GM18907 (cell line): ENCODE data around the gene ABCG5.

ENCODE experiments used
- ATAC-seq: cut with Tn5 transposase; IDR thresholded peaks from one replicate; pipeline ENCODE4 v1.9.1; 2021; ENCODE audit warnings: mild to moderate bottlenecking, moderate library complexity; ENCODE audit not compliant: unreplicated experiment

ABCG5 gene

DNA sequence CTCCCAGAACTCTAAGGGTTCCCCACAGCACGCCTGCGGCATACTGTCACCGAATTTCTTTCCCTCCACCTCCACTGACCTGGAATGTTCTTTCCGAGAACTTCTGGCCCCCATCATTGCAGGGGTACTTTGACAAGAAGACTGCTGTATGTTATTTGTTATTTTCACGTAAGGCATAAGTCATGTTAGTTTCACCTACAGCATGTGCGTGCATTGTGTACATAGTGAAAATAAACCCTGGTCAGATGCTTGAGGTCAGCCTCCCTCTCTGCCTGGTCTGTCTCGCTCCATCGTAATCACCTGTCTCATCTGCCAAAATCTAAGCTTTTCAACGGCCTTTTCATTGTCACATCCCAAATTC is 4.2 kb upstream of the ABCG5 start:
- no peak for ATAC-seq

GRCh38 chr2:43841949-43842865 is 3.6 kb upstream of the ABCG5 start:
- no peak for ATAC-seq

DNA sequence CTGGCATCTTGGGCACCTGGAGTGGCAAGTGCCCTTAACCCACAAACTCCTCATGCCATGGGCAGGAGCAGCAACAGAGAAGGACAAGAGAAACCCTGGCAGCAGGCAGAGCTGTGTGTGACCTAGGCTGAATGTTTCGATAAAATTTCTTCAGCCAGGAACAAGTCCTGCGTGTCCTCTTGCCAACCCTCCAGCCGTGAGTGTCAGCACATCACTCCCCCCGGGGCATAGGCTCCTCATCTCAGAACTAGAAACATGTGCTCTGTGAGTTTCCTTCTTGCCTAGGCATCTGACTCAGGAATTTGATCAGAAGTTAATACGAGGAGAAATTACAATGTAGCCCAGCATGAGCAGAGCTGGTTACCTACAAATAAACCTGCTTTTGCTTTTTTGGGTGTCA is 2.3 kb upstream of the ABCG5 start:
- no peak for ATAC-seq

DNA sequence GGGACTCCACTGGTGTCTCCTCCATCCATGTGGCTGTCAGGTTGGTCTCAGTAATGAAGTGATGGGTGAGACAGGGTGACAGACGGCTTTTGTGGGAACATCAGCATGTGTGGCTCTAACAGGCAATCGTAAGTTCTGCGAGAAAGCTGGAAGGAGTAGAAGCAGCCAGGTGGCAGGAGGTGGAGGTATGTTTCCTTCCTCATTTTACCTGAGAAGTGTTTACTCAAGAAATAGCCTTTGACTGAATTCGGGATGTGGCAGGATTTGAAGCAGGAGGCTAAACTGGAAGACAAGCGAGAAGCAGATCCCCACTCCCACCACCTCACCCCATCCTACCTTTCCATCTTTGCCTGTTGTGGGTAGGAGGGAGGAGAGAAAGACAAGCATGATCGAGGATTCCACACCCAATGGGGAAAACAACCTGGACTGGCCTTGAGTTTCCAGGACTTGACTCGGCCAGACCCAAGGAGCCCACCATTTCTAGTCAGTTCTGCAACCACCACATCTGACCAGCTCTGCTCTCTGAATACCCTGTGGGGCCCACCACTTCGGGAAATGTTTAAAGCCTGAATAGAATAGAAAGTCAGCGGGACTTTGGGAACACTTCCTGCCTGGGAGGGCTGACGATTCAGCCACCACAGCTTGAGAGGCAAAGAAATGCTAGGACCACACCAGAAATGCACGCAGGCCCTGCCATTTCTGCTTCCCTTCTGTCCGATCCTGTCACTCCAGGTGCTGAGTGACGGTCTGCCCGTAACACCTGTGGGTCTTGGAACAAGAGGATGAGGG is 1.3 kb upstream of the ABCG5 start:
- no peak for ATAC-seq

- ATAC-seq: no peak
Observed at GRCh38 chr2:43837831-43838559, 644 bp downstream of the ABCG5 start.

DNA sequence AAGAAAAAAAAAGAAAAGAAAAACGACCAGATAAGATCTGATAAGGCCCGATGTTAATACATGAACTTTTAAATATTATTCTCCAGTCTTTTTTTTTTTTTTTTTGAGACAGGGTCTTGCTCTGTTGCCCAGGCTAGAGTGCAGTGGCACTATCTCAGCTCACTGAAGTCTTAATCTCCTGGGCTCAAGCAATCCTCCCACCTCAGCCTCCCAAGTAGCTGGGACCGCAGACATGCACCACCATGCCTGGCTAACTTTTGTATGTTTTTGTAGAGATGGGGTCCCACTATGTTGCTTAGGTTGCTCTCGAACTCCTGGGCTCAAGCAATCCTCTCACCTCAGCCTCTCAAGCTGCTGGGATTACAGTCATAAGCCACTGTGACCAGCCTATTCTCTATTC is 1.6 kb downstream of the ABCG5 start:
- no peak for ATAC-seq

DNA sequence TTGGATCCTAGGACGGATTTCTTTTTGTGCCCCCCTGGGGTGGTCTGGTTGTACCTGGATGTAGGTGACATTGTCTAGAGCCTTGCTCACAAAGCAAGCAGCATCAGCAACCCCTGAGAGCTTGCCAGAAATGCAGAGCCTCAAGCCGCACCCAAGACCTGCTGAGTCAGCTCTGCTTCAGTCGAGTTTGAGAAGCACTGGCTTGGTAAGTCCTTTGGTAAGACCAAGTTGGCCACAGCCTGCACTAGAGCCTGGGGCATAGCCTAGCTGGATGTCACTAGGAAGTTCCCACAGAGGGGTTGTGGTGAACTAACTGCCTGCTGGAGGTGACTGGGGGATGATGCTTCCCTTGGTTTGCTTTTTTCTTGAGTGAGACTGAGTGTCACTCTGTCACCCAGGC is 6.2 kb downstream of the ABCG5 start:
- ATAC-seq: no peak

DNA sequence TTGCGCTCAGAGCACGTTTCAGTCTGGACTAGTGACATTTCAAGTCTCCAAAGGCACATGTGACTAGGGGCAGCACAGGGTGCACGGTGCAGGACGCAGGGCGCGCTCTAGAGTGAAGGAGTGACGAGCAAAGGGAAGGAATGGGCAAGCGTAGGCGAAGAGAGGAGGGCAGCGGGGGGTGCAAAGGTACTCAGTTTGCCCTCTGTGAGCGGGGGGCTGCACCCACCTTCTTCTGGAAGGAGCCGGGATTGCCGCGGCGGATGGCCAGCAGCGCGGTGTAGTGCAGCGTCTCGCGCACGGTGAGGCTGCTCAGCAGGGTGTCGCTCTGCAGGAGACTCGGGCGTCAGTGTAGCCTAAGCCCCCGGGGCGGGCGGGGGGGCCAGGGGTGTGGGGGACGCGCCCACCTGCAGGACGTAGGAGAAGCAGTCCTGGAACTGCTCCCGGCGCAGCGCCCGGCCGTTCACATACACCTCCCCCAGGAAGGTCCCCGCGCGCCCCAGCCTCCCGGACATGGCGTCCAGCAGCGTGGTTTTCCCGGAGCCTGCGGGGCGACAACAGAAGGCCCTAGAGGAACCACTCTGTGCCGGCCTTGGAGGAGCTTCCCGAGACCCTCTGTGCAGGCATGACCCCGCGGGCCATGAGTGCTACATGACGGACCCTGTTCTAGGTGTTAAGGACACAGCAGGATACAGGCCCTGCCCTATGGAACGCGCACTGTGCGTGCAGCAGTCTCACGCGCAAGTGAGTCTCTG is 6.9 kb downstream of the ABCG5 start:
- no peak for ATAC-seq

GRCh38 chr2:43826305-43827250 is 12.1 kb downstream of the ABCG5 start:
- no peak for ATAC-seq

GRCh38 chr2:43825841-43826240 is 12.8 kb downstream of the ABCG5 start:
- ATAC-seq: no peak

DNA sequence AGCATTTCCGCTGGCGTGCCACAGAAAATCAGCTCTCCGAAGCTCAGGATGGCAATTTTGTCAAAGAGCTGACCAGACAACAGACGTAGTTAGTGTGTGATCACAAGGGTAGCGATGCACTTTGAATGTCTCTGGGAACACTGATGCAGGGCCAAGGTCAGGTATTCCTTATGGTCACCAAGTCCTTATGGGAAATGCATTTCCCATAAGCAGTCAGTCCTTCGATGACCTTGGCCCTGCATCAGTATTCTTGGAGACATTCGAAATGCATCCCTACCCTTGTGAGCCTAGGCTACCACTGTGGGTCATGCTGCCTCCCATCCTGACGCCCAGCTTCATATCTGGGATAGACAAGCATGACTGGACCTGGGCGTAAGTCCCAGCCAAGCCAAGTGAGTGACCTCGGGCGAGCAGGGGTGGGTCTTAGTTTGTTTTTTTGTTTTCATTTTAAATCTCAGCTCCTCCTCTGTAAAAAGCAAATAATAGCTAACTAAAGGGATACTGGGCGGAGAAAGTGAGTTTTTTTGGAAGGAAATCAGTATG is 13.6 kb downstream of the ABCG5 start:
- no peak for ATAC-seq

- no peak for ATAC-seq
Observed at GRCh38 chr2:43824512-43824911, 14.1 kb downstream of the ABCG5 start.

GRCh38 chr2:43823751-43824150 is 14.9 kb downstream of the ABCG5 start:
- ATAC-seq: no peak

DNA sequence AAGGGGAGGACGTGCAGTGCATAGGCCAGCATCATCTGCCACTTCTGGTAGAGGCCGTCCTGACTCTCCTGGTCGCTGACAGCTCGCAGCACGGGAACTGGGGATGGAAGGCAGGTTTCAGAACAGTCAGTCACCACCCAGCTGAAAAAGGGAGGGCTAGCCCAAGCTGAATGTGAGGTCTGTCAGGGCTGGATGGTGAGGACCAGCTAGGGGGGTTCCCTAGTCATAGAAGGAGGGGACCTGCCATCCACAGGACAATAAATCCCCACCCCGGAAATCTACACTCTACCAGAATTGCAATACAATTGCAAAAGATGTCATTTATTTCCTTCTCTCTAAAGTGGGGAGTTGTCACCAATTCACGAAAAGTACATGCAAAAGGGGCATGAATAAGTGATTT is 15.8 kb downstream of the ABCG5 start:
- ATAC-seq: no peak

DNA sequence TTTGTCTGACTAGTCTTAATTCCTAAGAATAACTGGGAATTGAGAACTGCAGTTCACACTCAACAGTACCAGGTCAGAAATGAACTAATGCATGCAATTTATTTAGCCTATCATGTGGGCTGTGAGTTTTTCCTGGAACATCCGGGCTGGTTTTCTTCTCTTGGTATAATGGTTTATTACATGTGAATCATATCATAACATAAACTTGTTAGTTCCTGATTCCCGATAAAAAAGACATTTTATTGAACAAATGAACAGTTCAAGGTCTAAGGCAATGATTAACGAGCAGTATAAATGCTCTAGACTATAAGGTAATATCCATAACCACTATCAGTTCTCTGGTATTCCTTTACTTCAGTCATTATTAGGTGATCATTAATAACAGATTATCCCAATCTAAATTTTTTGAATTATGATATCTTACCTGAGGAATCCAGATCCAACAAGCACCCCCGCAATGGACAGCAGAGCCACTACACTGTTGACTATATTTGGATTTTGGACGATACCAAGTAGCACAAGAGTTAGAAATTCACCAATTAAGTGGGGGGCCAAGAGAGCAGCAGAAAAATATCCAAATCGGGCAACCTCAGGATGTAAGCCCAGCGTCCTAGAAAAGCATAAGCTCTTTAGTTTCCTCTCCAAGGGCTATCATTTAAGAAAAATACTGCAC is 19.0 kb downstream of the ABCG5 start:
- no peak for ATAC-seq

DNA sequence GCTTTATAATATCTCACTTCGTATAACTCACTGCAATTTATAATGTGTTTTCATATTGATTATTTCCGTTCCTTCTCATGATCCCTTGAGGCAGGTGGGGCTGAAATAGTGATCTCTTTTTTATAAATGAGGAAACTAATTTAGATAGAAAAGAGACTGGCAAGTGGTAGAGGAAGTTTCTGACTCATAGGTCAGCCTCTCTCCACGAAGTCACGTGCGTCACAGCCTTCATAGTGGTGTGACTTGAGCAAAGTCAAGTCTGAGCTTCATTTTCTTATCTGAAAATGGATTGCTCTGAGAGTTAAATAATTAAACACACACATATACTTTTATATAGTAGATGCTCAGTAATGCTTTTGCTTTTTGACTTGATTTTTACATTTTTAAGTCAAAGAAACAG is 19.9 kb downstream of the ABCG5 start:
- ATAC-seq: no peak

- ATAC-seq: no peak
Observed at GRCh38 chr2:43814711-43815110, 23.9 kb downstream of the ABCG5 start.

- no peak for ATAC-seq
Observed at GRCh38 chr2:43812947-43813346, 25.7 kb downstream of the ABCG5 start.

DNA sequence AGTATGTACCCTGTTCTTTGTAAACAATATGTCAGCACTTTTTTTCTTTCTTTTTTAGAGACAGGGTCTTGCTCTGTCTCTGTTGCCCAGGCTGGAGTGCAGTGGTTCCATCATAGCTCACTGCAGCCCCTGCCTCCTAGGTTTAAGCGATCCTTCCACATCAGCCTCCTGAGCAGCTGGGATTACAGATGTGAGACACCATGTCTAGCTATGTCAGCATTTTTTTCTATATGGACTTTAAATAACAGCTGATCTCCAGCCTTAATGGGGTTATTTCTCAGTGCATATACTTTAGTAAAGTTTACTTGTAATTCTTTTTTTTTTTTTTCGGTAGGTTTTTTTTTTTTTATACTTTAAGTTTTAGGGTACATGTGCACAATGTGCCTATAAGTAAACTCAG is 26.6 kb downstream of the ABCG5 start:
- no peak for ATAC-seq
